Measurements from ENCODE around the gene LUC7L2.

GRCh38 chr7:139384611-139385010 is 24.9 kb downstream of the LUC7L2 start:
- no peak for TF ChIP-seq CTCF (IDR thresholded peaks at IDR 0.05; ENCODE audit: insufficient read depth, low read length)
- no peak for TF ChIP-seq GABPA (IDR thresholded peaks at IDR 0.05; ENCODE audit: low read depth)
